K562 (cell line): Measurements from ENCODE around the gene NFATC3. TPM values are rescaled to one million over a fixed set of nuclear protein-coding genes. Genes with fewer than 3 reads are reported as not detected.

Source experiments
- ELF2 ChIP-seq: fragments of 250-450 bp; sonication (Bioruptor Pico); IDR thresholded peaks from 2 replicates; pipeline ENCODE4 v1.5.0; 2021; ENCODE audit warnings: mild to moderate bottlenecking
- HNRNPK ChIP-seq: fragments of 200-400 bp; formaldehyde crosslinking; IDR thresholded peaks from one replicate; pipeline ENCODE4 v1.6.1; 2018; ENCODE audit warnings: mild to moderate bottlenecking, low read depth, low read length; ENCODE audit not compliant: poor library complexity, severe bottlenecking
- KAT8 ChIP-seq: fragments of 450-650 bp; IDR thresholded peaks from 2 replicates; pipeline ENCODE4 v1.6.1; 2016; ENCODE audit warnings: low read depth, mild to moderate bottlenecking
- KDM1A ChIP-seq, 2 experiments: fragments of 450-650 bp; IDR thresholded peaks; 2 replicates each; pipeline ENCODE4 v1.6.1; 2016; ENCODE audit warnings: mild to moderate bottlenecking in 2 of 2
- ZNF830 ChIP-seq: fragments of 250-450 bp; sonication (Bioruptor Pico); IDR thresholded peaks from 2 replicates; pipeline ENCODE4 v1.5.0; 2021; ENCODE audit warnings: mild to moderate bottlenecking
- polyA plus RNA-seq, 8 experiments: library from polyadenylated mRNA; depleted of rRNA in 4 of 8; stranded (reverse) in 5 of 8; unstranded in 3 of 8; fragments of >200 nt; fragmentation: Nextera tagmentation in 2 of 8; fragmentation: Illumina TruSeq in 1 of 8; extraction: Ambion mirVana in 2 of 8; extraction: Trizol in 1 of 8; gene quantifications; 2 replicates each; pipeline versions ENCODE4 v1.2.1 to v1.2.3, GENCODE V29; 2011 to 2014; ENCODE audit warnings: inconsistent platforms in 1 of 8, missing spikeins in 1 of 8
- total RNA-seq, 7 experiments: library from RNA; depleted of rRNA in 6 of 7; stranded (reverse); fragments of >200 nt in 6 of 7; fragmentation: Illumina TruSeq in 2 of 7; extraction: Trizol in 2 of 7; gene quantifications; 2 replicates each; pipeline versions ENCODE4 v1.2.1 to v1.2.3, GENCODE V29; 2011 to 2021; ENCODE audit warnings: low replicate concordance in 1 of 7
- TF ChIP-seq, protein P1 (sequence below): sonication (generic); formaldehyde crosslinking; IDR thresholded peaks from 2 replicates; pipeline ENCODE4 v1.8.1; 2023; ENCODE audit warnings: missing genetic modification reagents, mild to moderate bottlenecking, borderline replicate concordance
- TF ChIP-seq, protein P2 (sequence below): IDR thresholded peaks from 2 replicates; pipeline ENCODE4 v1.6.1; 2011; ENCODE audit warnings: borderline replicate concordance, low read depth, mild to moderate bottlenecking, moderate library complexity, low read length; ENCODE audit not compliant: insufficient read depth, poor library complexity, severe bottlenecking
- TF ChIP-seq, protein P3 (sequence below), 2 experiments: fragments of 450-650 bp in 1 of 2; sonication (generic) in 1 of 2; formaldehyde crosslinking in 1 of 2; IDR thresholded peaks; 2 replicates each; pipeline versions ENCODE4 v1.7.1 to v1.9.0; 2016 to 2022; ENCODE audit warnings: inconsistent platforms in 1 of 2, mild to moderate bottlenecking in 1 of 2, missing genetic modification reagents in 1 of 2

The NFATC3 gene
- total and polyA plus RNA-seq, 9 of the 15 experiments (the other 6 are each of a cell fraction or from before 2014, with no cell fraction given), result 15.7 to 98.4 (median 59.4) TPM

DNA sequence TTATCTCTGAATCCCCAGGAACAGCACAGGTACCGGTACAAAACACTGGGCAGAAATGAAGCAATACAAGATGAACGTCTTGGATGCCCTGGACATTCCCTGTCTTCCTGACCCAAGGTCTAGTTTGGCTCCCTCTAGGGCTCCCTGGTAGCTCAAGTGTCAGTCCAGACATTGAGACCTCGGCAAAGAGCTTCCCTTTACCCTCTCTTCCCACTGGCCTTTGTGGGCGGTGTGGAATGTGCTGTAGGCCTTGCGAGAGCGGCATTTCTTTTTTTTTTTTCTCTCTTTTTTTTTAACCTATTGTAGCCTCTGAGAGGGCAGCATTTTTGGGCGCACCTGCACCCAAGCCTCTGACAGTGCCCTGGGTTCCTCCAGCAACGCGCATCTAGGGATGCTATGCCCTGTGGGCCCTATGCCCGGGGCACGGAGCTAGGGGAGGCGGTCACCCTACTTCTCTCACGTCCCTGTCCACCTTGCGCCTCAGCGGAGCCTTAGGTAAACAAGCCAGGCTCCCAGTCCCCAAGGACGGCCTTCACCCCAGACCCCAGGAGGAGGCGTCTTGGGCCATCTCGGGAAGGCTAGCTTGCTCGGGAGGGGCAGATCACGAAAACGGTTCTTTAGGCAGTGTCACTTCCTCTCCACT lies 1.2 kb upstream of the NFATC3 start (continued):
- TF ChIP-seq, protein P1, sequence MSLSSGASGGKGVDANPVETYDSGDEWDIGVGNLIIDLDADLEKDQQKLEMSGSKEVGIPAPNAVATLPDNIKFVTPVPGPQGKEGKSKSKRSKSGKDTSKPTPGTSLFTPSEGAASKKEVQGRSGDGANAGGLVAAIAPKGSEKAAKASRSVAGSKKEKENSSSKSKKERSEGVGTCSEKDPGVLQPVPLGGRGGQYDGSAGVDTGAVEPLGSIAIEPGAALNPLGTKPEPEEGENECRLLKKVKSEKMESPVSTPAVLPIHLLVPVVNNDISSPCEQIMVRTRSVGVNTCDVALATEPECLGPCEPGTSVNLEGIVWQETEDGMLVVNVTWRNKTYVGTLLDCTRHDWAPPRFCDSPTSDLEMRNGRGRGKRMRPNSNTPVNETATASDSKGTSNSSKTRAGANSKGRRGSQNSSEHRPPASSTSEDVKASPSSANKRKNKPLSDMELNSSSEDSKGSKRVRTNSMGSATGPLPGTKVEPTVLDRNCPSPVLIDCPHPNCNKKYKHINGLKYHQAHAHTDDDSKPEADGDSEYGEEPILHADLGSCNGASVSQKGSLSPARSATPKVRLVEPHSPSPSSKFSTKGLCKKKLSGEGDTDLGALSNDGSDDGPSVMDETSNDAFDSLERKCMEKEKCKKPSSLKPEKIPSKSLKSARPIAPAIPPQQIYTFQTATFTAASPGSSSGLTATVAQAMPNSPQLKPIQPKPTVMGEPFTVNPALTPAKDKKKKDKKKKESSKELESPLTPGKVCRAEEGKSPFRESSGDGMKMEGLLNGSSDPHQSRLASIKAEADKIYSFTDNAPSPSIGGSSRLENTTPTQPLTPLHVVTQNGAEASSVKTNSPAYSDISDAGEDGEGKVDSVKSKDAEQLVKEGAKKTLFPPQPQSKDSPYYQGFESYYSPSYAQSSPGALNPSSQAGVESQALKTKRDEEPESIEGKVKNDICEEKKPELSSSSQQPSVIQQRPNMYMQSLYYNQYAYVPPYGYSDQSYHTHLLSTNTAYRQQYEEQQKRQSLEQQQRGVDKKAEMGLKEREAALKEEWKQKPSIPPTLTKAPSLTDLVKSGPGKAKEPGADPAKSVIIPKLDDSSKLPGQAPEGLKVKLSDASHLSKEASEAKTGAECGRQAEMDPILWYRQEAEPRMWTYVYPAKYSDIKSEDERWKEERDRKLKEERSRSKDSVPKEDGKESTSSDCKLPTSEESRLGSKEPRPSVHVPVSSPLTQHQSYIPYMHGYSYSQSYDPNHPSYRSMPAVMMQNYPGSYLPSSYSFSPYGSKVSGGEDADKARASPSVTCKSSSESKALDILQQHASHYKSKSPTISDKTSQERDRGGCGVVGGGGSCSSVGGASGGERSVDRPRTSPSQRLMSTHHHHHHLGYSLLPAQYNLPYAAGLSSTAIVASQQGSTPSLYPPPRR (CRISPR knock-in tag), result peak; percentile 16; the same call in 1 of the 2 replicates
- TF ChIP-seq ZNF830 (CRISPR knock-in tag) (0 out of 2 replicates have a peak, but pooled peaks have one; percentile 56), KDM1A (IDR thresholded peaks at IDR 0.05) (no peak), KAT8 (no peak), ELF2 (CRISPR knock-in tag) (peak; percentile 44; the same call in 1 of the 2 replicates), HNRNPK (no peak)
- TF ChIP-seq, protein P2, sequence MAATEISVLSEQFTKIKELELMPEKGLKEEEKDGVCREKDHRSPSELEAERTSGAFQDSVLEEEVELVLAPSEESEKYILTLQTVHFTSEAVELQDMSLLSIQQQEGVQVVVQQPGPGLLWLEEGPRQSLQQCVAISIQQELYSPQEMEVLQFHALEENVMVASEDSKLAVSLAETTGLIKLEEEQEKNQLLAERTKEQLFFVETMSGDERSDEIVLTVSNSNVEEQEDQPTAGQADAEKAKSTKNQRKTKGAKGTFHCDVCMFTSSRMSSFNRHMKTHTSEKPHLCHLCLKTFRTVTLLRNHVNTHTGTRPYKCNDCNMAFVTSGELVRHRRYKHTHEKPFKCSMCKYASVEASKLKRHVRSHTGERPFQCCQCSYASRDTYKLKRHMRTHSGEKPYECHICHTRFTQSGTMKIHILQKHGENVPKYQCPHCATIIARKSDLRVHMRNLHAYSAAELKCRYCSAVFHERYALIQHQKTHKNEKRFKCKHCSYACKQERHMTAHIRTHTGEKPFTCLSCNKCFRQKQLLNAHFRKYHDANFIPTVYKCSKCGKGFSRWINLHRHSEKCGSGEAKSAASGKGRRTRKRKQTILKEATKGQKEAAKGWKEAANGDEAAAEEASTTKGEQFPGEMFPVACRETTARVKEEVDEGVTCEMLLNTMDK, result peak; percentile 50
- TF ChIP-seq, protein P3, sequence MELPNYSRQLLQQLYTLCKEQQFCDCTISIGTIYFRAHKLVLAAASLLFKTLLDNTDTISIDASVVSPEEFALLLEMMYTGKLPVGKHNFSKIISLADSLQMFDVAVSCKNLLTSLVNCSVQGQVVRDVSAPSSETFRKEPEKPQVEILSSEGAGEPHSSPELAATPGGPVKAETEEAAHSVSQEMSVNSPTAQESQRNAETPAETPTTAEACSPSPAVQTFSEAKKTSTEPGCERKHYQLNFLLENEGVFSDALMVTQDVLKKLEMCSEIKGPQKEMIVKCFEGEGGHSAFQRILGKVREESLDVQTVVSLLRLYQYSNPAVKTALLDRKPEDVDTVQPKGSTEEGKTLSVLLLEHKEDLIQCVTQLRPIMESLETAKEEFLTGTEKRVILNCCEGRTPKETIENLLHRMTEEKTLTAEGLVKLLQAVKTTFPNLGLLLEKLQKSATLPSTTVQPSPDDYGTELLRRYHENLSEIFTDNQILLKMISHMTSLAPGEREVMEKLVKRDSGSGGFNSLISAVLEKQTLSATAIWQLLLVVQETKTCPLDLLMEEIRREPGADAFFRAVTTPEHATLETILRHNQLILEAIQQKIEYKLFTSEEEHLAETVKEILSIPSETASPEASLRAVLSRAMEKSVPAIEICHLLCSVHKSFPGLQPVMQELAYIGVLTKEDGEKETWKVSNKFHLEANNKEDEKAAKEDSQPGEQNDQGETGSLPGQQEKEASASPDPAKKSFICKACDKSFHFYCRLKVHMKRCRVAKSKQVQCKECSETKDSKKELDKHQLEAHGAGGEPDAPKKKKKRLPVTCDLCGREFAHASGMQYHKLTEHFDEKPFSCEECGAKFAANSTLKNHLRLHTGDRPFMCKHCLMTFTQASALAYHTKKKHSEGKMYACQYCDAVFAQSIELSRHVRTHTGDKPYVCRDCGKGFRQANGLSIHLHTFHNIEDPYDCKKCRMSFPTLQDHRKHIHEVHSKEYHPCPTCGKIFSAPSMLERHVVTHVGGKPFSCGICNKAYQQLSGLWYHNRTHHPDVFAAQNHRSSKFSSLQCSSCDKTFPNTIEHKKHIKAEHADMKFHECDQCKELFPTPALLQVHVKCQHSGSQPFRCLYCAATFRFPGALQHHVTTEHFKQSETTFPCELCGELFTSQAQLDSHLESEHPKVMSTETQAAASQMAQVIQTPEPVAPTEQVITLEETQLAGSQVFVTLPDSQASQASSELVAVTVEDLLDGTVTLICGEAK (IDR thresholded peaks at IDR 0.05), result 0 out of 2 replicates have a peak, but pooled peaks have one; percentile 9
- TF ChIP-seq, protein P3 (CRISPR knock-in tag; IDR thresholded peaks at IDR 0.05), result no peak
